IMR-90 (cell line): Measurements from ENCODE around the gene COL5A1. TPM values are rescaled to one million over a fixed set of nuclear protein-coding genes. Genes with fewer than 3 reads are reported as not detected.
A peak's percentile ranks its signal among the peaks of the same experiment; 100 is the strongest.

Experiments
- ATAC-seq: fragments of 200-7000 bp; cut with Tn5 transposase; 2 replicates; pipeline ENCODE4 v1.9.1; 2020; ENCODE audit warnings: low read depth, mild to moderate bottlenecking, moderate library complexity
- BruUV-seq: library from RNA; stranded (reverse); fragments of 400-500 nt; replicated peaks from 2 replicates; lab custom pipeline; 2021; lab: Mats Ljungman, UMichigan
- CTCF ChIA-PET: fragments of 300-600 bp; formaldehyde crosslinking; extraction: SDS; loops from one replicate; lab custom pipeline; 2021; ENCODE audit warnings: antibody characterized with exemption; lab: Yijun Ruan, JAX
- POLR2A ChIA-PET: fragments of 300-600 bp; sonication (Branson Sonifier 250); formaldehyde crosslinking; loops from one replicate; lab custom pipeline; 2022; ENCODE audit warnings: antibody characterized with exemption; ENCODE audit not compliant: unreplicated experiment; lab: Charles Lee
- DNase-seq: peaks from one replicate; pipeline ENCODE4 v3.0.0; 2013
- H2AFZ ChIP-seq: replicated peaks from 2 replicates; pipeline ENCODE3; 2013; ENCODE audit warnings: low read length, mild to moderate bottlenecking; ENCODE audit not compliant: poor library complexity
- H2AK5ac ChIP-seq: 2 replicates; pipeline ENCODE4 v1.6.1; 2013; ENCODE audit warnings: low read depth, low read length, inconsistent platforms
- H2AK9ac ChIP-seq: replicated peaks from 2 replicates; pipeline ENCODE3; 2013; ENCODE audit warnings: mild to moderate bottlenecking, low read depth, low read length, moderate library complexity; ENCODE audit not compliant: poor library complexity
- H2BK120ac ChIP-seq: 2 replicates; pipeline ENCODE4 v1.6.1; 2013; ENCODE audit warnings: low read depth, low read length, inconsistent platforms
- H2BK15ac ChIP-seq: 3 replicates; pipeline ENCODE4 v1.6.1; 2013; ENCODE audit warnings: low read depth, low read length, inconsistent platforms
- H2BK20ac ChIP-seq: 2 replicates; pipeline ENCODE4 v1.6.1; 2013; ENCODE audit warnings: low read depth, mild to moderate bottlenecking, inconsistent platforms, low read length, moderate library complexity
- H2BK5ac ChIP-seq: 2 replicates; pipeline ENCODE4 v1.6.1; 2013; ENCODE audit warnings: mild to moderate bottlenecking, low read depth, low read length, inconsistent platforms; ENCODE audit not compliant: poor library complexity, severe bottlenecking
- H3K14ac ChIP-seq: replicated peaks from 2 replicates; pipeline ENCODE4 v1.6.1; 2013; ENCODE audit warnings: low read depth, low read length, inconsistent platforms
- H3K18ac ChIP-seq: 2 replicates; pipeline ENCODE4 v1.6.1; 2013; ENCODE audit warnings: low read depth, low read length, control low read depth
- H3K23ac ChIP-seq: 2 replicates; pipeline ENCODE4 v1.6.1; 2013; ENCODE audit warnings: low read depth, low read length, inconsistent platforms
- H3K27ac ChIP-seq: 2 replicates; pipeline ENCODE4 v1.5.1; 2013; ENCODE audit warnings: mild to moderate bottlenecking, control low read depth, low read length; ENCODE audit not compliant: insufficient read depth
- H3K27me3 ChIP-seq: 2 replicates; pipeline ENCODE4 v1.6.1; 2013; ENCODE audit warnings: low read length; ENCODE audit not compliant: control insufficient read depth, insufficient read depth
- H3K36me3 ChIP-seq: 2 replicates; pipeline ENCODE4 v1.6.1; 2013; ENCODE audit warnings: low read length, mixed read lengths; ENCODE audit not compliant: control insufficient read depth, insufficient read depth
- H3K4ac ChIP-seq: 2 replicates; pipeline ENCODE4 v1.6.1; 2013; ENCODE audit warnings: low read depth, low read length, inconsistent platforms
- H3K4me1 ChIP-seq: 2 replicates; pipeline ENCODE4 v1.6.1; 2013; ENCODE audit warnings: low read length, mixed read lengths; ENCODE audit not compliant: control insufficient read depth, insufficient read depth
- H3K4me2 ChIP-seq: 2 replicates; pipeline ENCODE4 v1.6.1; 2013; ENCODE audit warnings: low read depth, mild to moderate bottlenecking, control low read depth, low read length, moderate library complexity
- H3K4me3 ChIP-seq: 2 replicates; pipeline ENCODE4 v1.5.1; 2013; ENCODE audit warnings: low read depth, mild to moderate bottlenecking, control low read depth, low read length, moderate library complexity; ENCODE audit not compliant: insufficient read depth
- H3K56ac ChIP-seq: 2 replicates; pipeline ENCODE4 v1.6.1; 2013; ENCODE audit warnings: low read length, inconsistent platforms; ENCODE audit not compliant: insufficient read depth; ENCODE audit errors: extremely low read depth
- H3K79me1 ChIP-seq, 2 experiments: 2 replicates each; pipeline ENCODE4 v1.6.1; 2013; ENCODE audit warnings: low read length in 2 of 2, inconsistent platforms in 1 of 2, low read depth in 1 of 2
- H3K9ac ChIP-seq: 2 replicates; pipeline ENCODE4 v1.6.1; 2013; ENCODE audit warnings: low read depth, low read length, control low read depth
- H3K9me1 ChIP-seq: 2 replicates; pipeline ENCODE4 v1.6.1; 2013; ENCODE audit warnings: low read length, inconsistent platforms; ENCODE audit not compliant: insufficient read depth
- H3K9me3 ChIP-seq: 2 replicates; pipeline ENCODE4 v1.6.1; 2013; ENCODE audit warnings: low read length; ENCODE audit not compliant: control insufficient read depth, insufficient read depth
- H4K20me1 ChIP-seq: 2 replicates; pipeline ENCODE4 v1.6.1; 2013; ENCODE audit warnings: low read length, inconsistent platforms; ENCODE audit not compliant: insufficient read depth
- H4K5ac ChIP-seq: 2 replicates; pipeline ENCODE4 v1.6.1; 2013; ENCODE audit warnings: mild to moderate bottlenecking, low read depth, low read length, control low read depth
- H4K8ac ChIP-seq, 2 experiments: 2 replicates each; pipeline ENCODE4 v1.6.1; 2013; ENCODE audit warnings: low read depth in 2 of 2, low read length in 2 of 2, control low read depth in 1 of 2, inconsistent platforms in 1 of 2
- H4K91ac ChIP-seq: 2 replicates; pipeline ENCODE4 v1.6.1; 2013; ENCODE audit warnings: low read depth, low read length, inconsistent platforms; ENCODE audit not compliant: insufficient read depth
- BHLHE40 ChIP-seq: fragments of 150-350 bp; IDR thresholded peaks from 2 replicates; pipeline ENCODE4 v1.6.1; 2016; ENCODE audit warnings: mild to moderate bottlenecking, low read depth, low read length
- CTCF ChIP-seq: conservative IDR thresholded peaks from 2 replicates; pipeline ENCODE4 v1.5.1; 2012; ENCODE audit warnings: mild to moderate bottlenecking, low read depth, low read length, improper control_type of control experiment
- USF2 ChIP-seq: fragments of 150-350 bp; IDR thresholded peaks from 2 replicates; pipeline ENCODE4 v1.6.1; 2017; ENCODE audit warnings: mild to moderate bottlenecking, antibody characterized with exemption, low read length, low read depth
- WGBS, 2 experiments: methylation state at CpG; one replicate each; pipeline versions ENCODE4 v1.1.5 to v1.1.7; 2013; ENCODE audit warnings: missing lambda C conversion rate in 2 of 2; ENCODE audit not compliant: insufficient read length in 1 of 2; ENCODE audit errors: extremely low coverage in 2 of 2; 5-methylcytosine and 5-hydroxymethylcytosine counted together
- dilution Hi-C: fragments of 300-500 bp; cut with HindIII; formaldehyde crosslinking; loops from one replicate; pipeline ENCODE4 v1.14.3; 2018; ENCODE audit warnings: low sequenced_read_pairs; ENCODE audit not compliant: unreplicated experiment
- in situ Hi-C: fragments of 300-500 bp; cut with MboI; formaldehyde crosslinking; loops from 3 replicates; pipeline ENCODE4 v1.14.3; 2019; ENCODE audit warnings: low sequenced_read_pairs, inconsistent platforms, mixed read lengths
- intact Hi-C: fragments of 100-400 bp; cut with micrococcal nuclease; formaldehyde crosslinking; loops from 2 replicates; pipeline ENCODE4 v1.10.0; 2022
- polyA plus RNA-seq, 3 experiments: library from polyadenylated mRNA; depleted of rRNA; stranded (reverse); fragments of >200 nt; gene quantifications; 2 replicates each; pipeline ENCODE4 v1.2.3, GENCODE V29; 2012; ENCODE audit warnings: low replicate concordance in 1 of 3
- total RNA-seq: library from RNA; depleted of rRNA; stranded (reverse); fragments of >200 nt; gene quantifications from 2 replicates; pipeline ENCODE4 v1.2.3, GENCODE V29; 2012

COL5A1 gene
- total and polyA plus RNA-seq, 2 of the 4 experiments (the other 2 are of a cell fraction): 19.2 to 173 TPM

GRCh38 chr9:134625361-134626068 lies 16.1 kb upstream of the COL5A1 start:
- ATAC-seq: 0 out of 2 replicates have a peak, but pooled peaks have one; percentile 4
- dilution Hi-C loops: no loop called here
- H3K14ac ChIP-seq: peak overlapping the region; percentile 27

More at GRCh38 chr9:134625361-134626068, 16.1 kb upstream of the COL5A1 start:
- ChIA-PET POLR2A (no interaction called here), CTCF (no interaction called here)
- peaks cover 0 to 11% of the 10 kb centered on the region in 2 experiments; a peak in 1 of 4 replicates for H3K79me1 ChIP-seq
- H4K91ac ChIP-seq: peak overlapping the region; percentile 72
- peaks cover 27% of the 10 kb centered on the region for H3K4me1 ChIP-seq
- H2AFZ ChIP-seq: peak overlapping the region; percentile 75
- peak overlapping the region; percentile 4; the same call in 1 of the 2 replicates for H3K9ac ChIP-seq
- 91% methylated on average over 16 of the region's 22 CpGs; no CpG with 5 or more reads in 1 of the 2 experiments for WGBS, 2 experiments
- H3K56ac ChIP-seq: peak overlapping the region; percentile 35; the same call in 1 of the 2 replicates
- in situ Hi-C loops (no loop called here), intact Hi-C loops (loop anchor here (2.0 kb wide), 1 partner anchor 23 kb away; no protein-coding TSS in a partner anchor)
- peak overlapping the region; percentile 78 for H2BK20ac ChIP-seq
- peak overlapping the region; percentile 55 for H3K27ac ChIP-seq
- 0 out of 2 replicates have a peak overlapping the region, but pooled peaks have one; percentile 0 for H3K4me2 ChIP-seq
- H3K23ac ChIP-seq: peak overlapping the region; percentile 65
- H3K4ac ChIP-seq: peak overlapping the region; percentile 66
- no peaks in the 10 kb centered on the region for H3K9me3 ChIP-seq
- peak overlapping the region; percentile 62 for H3K18ac ChIP-seq
- no peaks in the 10 kb centered on the region for H4K20me1 ChIP-seq
- BruUV-seq: no TSS peak
- peak; percentile 50 for DNase-seq
- peak overlapping the region; percentile 29 for H2AK9ac ChIP-seq
- no peaks in the 10 kb centered on the region for H3K36me3 ChIP-seq
- H3K4me3 ChIP-seq: no peak overlapping the region
- H3K27me3 ChIP-seq: no peaks in the 10 kb centered on the region
- H2AK5ac ChIP-seq: peak overlapping the region; percentile 69
- peak overlapping the region; percentile 32 to 95 for H4K8ac ChIP-seq
- H4K5ac ChIP-seq: peak overlapping the region; percentile 61
- TF ChIP-seq USF2 (peak; percentile 75), CTCF (no peak), BHLHE40 (no peak)
- peak overlapping the region; percentile 80 for H2BK5ac ChIP-seq
- peak overlapping the region; percentile 82 for H2BK120ac ChIP-seq
- peaks cover 21% of the 10 kb centered on the region for H3K9me1 ChIP-seq
- peak overlapping the region; percentile 11; the same call in 2 of the 3 replicates for H2BK15ac ChIP-seq
